Tibial artery (tissue), 4 donors: ENCODE results near the gene KCNIP3.

ENCODE experiments used
- DNase-seq, 2 donors: peaks; one replicate each; pipeline ENCODE4 v3.0.0-alpha.2; 2019
- H3K27ac ChIP-seq, 2 donors: fragments of 200-600 bp; sonication (generic) in 1 of 2; 1 replicate in 1 of 2; 2 replicates in 1 of 2; pipeline ENCODE4 v1.5.1; 2018 to 2019; ENCODE audit warnings: mild to moderate bottlenecking in 1 of 2
- H3K27me3 ChIP-seq, 2 donors: fragments of 200-600 bp; sonication (generic) in 1 of 2; one replicate each; pipeline versions ENCODE4 v1.5.1 to v1.6.0; 2016 to 2019
- H3K36me3 ChIP-seq, 3 donors: fragments of 200-600 bp; sonication (generic) in 2 of 3; one replicate each; pipeline ENCODE4 v1.5.1; 2016 to 2019; ENCODE audit warnings: mild to moderate bottlenecking in 2 of 3
- H3K4me1 ChIP-seq, 4 donors: fragments of 200-600 bp; sonication (generic) in 2 of 4; 1 replicate in 3 of 4; 2 replicates in 1 of 4; pipeline ENCODE4 v1.5.1; 2016 to 2019
- H3K4me3 ChIP-seq, 2 donors: fragments of 200-600 bp; sonication (generic) in 1 of 2; 1 replicate in 1 of 2; 2 replicates in 1 of 2; pipeline ENCODE4 v1.5.1; 2018 to 2019; ENCODE audit warnings: mild to moderate bottlenecking in 2 of 2
- H3K9me3 ChIP-seq, 3 donors: fragments of 200-600 bp; sonication (generic) in 1 of 3; one replicate each; pipeline ENCODE4 v1.5.1; 2016 to 2019
- intact Hi-C: fragments of 100-400 bp; cut with DNase I; formaldehyde crosslinking; loops from one replicate; pipeline ENCODE4 v1.15.0; 2023; ENCODE audit warnings: low total_unique reads
- TF ChIP-seq, protein P1 (sequence below), 2 experiments: fragments of 200-600 bp in 1 of 2; fragments of 450-650 bp in 1 of 2; IDR thresholded peaks; one replicate each; pipeline ENCODE4 v1.5.1; 2017 to 2019; ENCODE audit warnings: antibody characterized with exemption in 2 of 2, mild to moderate bottlenecking in 1 of 2, moderate library complexity in 1 of 2

The KCNIP3 gene

DNA sequence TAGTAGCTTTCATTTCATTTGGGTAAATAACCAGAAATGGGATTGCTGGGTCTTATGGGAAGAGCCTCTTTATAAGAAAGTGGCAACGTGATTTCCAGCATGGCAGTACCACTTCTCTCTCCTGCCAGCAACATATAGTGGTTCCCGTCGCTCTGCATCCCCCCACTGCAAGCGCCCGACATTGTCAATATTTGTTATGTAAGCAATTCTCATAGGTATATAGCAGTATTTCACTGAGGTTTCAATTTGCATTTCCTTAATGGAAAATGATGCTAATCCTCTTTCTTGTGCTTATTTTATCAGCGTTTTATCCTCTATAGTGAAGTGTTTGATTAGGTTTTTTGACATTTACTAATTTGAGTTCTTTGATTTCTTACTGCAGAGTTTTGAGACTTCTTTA lies 69.4 kb downstream of the KCNIP3 start:
- TF ChIP-seq, protein P1, sequence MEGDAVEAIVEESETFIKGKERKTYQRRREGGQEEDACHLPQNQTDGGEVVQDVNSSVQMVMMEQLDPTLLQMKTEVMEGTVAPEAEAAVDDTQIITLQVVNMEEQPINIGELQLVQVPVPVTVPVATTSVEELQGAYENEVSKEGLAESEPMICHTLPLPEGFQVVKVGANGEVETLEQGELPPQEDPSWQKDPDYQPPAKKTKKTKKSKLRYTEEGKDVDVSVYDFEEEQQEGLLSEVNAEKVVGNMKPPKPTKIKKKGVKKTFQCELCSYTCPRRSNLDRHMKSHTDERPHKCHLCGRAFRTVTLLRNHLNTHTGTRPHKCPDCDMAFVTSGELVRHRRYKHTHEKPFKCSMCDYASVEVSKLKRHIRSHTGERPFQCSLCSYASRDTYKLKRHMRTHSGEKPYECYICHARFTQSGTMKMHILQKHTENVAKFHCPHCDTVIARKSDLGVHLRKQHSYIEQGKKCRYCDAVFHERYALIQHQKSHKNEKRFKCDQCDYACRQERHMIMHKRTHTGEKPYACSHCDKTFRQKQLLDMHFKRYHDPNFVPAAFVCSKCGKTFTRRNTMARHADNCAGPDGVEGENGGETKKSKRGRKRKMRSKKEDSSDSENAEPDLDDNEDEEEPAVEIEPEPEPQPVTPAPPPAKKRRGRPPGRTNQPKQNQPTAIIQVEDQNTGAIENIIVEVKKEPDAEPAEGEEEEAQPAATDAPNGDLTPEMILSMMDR (IDR thresholded peaks at IDR 0.05), result no peak
- no peak for DNase-seq
- Histone ChIP-seq H3K4me3 (no peak overlapping the region), H3K27me3 (no peaks in the 10 kb centered on the region), H3K9me3 (no peaks in the 10 kb centered on the region), H3K27ac (no peak overlapping the region), H3K36me3 (no peaks in the 10 kb centered on the region), H3K4me1 (no peaks in the 10 kb centered on the region)
- intact Hi-C loops, result no loop called here

DNA sequence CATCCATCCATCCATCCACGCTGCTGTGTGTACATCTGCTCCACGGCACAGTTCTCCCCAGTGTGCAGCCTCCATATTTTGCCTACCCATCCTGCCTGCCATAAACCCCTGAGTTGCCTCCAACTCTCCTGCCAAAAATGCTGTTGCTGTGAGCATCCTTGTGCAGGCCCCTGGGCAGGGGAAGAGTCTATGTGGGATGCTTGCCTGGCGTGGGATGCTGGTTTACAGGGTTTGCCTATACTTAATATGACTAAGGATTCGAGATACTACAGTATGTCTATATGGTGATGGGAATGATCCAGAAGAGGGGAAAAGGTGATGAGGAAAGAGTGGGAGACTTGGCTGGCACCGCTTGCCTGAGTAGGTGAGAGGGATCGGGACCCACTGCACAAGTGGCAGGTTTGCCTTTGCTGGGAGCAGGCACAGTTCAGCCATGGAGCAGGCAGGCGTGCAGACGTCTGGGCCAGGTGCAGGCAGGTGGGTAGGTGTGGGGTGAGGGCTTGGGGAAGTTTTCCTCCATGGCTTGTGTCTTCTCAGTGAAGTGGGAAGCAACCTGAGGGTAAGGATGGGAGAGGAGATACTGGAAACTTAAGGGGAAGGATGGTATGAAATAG lies 75.2 kb downstream of the KCNIP3 start:
- intact Hi-C loops, result no loop called here
- Histone ChIP-seq H3K4me3 (no peak overlapping the region), H3K4me1 (no peaks in the 10 kb centered on the region), H3K27me3 (no peaks in the 10 kb centered on the region), H3K27ac (no peak overlapping the region), H3K9me3 (no peaks in the 10 kb centered on the region), H3K36me3 (peaks cover 4 to 11% (median 11%) of the 10 kb centered on the region in 3 donors)
- DNase-seq, result peak in 1 of 2 donors; percentile 40
- TF ChIP-seq, protein P1 (IDR thresholded peaks at IDR 0.05), result no peak

DNA sequence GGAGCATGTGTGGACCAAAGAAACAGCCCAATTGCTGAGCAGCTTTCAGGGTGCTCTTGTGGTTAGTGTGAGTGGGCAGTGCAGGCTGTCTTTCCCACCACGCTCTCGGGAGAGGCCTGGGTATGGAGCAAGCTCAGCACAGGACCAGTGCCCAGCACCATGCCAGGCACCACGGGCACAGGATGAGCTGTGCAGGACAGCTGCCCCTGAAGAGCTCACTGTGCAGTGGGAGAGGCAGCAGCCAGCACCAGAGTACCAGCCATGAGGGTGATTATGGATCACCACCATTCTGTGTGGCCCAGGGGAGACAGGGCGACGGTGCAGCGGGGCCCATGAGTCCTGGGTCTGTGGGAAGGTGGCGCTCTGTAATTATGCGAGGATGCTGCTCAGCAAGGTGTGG lies 75.7 kb downstream of the KCNIP3 start:
- peak in 1 of 2 donors; percentile 24 for DNase-seq
- H3K27me3 ChIP-seq, result no peaks in the 10 kb centered on the region
- no peaks in the 10 kb centered on the region for H3K9me3 ChIP-seq
- TF ChIP-seq, protein P1 (IDR thresholded peaks at IDR 0.05), result no peak
- no peaks in the 10 kb centered on the region for H3K4me1 ChIP-seq
- intact Hi-C loops, result no loop called here
- peaks cover 5 to 17% (median 12%) of the 10 kb centered on the region in 3 donors for H3K36me3 ChIP-seq
- no peak overlapping the region for H3K4me3 ChIP-seq
- no peak overlapping the region for H3K27ac ChIP-seq

DNA sequence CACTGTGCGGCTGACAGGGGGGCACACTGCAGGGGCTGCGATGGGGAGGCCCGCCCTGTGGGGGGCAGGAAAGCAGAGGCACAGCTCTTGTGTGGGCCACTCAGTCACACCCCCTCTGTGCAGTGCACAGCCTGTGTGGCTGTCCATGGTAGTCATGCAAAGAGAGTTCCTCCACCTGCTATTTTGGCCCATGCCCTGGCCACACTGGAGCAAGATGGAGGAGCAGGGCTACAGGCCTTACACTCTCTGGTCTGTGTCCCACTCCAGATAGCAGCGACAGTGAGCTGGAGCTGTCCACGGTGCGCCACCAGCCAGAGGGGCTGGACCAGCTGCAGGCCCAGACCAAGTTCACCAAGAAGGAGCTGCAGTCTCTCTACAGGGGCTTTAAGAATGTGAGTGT lies 76.9 kb downstream of the KCNIP3 start:
- no peaks in the 10 kb centered on the region for H3K27me3 ChIP-seq
- H3K27ac ChIP-seq, result no peak overlapping the region
- peak in 1 of 2 donors; percentile 49 for DNase-seq
- H3K9me3 ChIP-seq, result no peaks in the 10 kb centered on the region
- no peak overlapping the region for H3K4me3 ChIP-seq
- H3K4me1 ChIP-seq, result no peaks in the 10 kb centered on the region
- TF ChIP-seq, protein P1 (IDR thresholded peaks at IDR 0.05), result no peak
- peaks cover 5 to 18% (median 18%) of the 10 kb centered on the region in 3 donors for H3K36me3 ChIP-seq
- intact Hi-C loops, result no loop called here

DNA sequence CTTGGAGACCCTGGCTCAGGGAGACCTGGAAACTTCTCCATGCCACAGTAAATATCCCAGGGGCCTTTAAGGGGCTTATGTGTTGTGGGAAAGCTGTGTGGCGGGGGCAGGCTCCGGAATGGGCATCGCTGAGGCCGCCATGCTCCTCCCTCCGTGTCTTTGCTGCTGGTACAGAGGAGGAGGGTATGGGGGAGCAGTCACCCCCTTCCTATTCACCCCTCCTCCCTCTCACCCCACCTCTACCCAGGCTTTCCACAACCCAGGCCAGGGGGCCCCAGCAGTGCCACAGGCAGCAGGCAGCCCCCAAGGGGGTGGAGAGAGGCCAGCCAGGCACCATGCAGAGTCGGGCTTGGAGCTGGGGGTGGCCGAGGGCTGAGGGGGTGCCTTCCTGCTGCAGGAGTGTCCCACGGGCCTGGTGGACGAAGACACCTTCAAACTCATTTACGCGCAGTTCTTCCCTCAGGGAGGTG lies 77.3 kb downstream of the KCNIP3 start:
- Histone ChIP-seq H3K27me3 (no peaks in the 10 kb centered on the region), H3K4me3 (no peak overlapping the region), H3K4me1 (no peaks in the 10 kb centered on the region), H3K9me3 (no peaks in the 10 kb centered on the region), H3K27ac (no peak overlapping the region), H3K36me3 (peaks cover 5 to 18% (median 18%) of the 10 kb centered on the region in 3 donors)
- intact Hi-C loops, result no loop called here
- TF ChIP-seq, protein P1 (IDR thresholded peaks at IDR 0.05), result no peak
- DNase-seq, result no peak
